ENCODE results near the gene GPR137.

Gene GPR137

GRCh38 chr11:64256300-64256699 lies 29.3 kb upstream of the GPR137 start:
- peaks cover 15% of the 10 kb centered on the region for H3K79me2 ChIP-seq (ENCODE audit: control insufficient read depth, low read length)
- H3K4me3 ChIP-seq (ENCODE audit: low read length): no peak overlapping the region
- peaks cover 39% of the 10 kb centered on the region for H3K36me3 ChIP-seq (ENCODE audit: control insufficient read depth, low read length)
- H3K27ac ChIP-seq (ENCODE audit: low read depth, low read length): no peak overlapping the region
- H3K9me2 ChIP-seq (replicated peaks; ENCODE audit: control insufficient read depth, low read length): no peaks in the 10 kb centered on the region
- 0 out of 2 replicates have a peak, but pooled peaks cover 5% of the 10 kb centered on the region for H3F3A ChIP-seq (ENCODE audit: control insufficient read depth, insufficient read depth)
- peaks cover 14% of the 10 kb centered on the region for H3K4me1 ChIP-seq (ENCODE audit: control insufficient read depth, low read length)
- TF ChIP-seq EZH2phosphoT487 (IDR thresholded peaks at IDR 0.05; ENCODE audit: borderline replicate concordance, low read length): no peak
- TF ChIP-seq CTCF (IDR thresholded peaks at IDR 0.05; ENCODE audit: low read depth, low read length, poor library complexity, severe bottlenecking): no peak
- no peak overlapping the region for H3K4me2 ChIP-seq (ENCODE audit: low read length)
- H3K9me3 ChIP-seq (ENCODE audit: control insufficient read depth, insufficient read depth, low read length): no peaks in the 10 kb centered on the region
- H3K27me3 ChIP-seq (ENCODE audit: control insufficient read depth, low read length): no peaks in the 10 kb centered on the region
- peaks cover 5% of the 10 kb centered on the region; the same call in 1 of the 2 replicates for H4K20me1 ChIP-seq (ENCODE audit: control insufficient read depth, insufficient read depth, low read depth, low read length)

- Histone ChIP-seq H3K4me1 (ENCODE audit: control insufficient read depth, low read length) (no peaks in the 10 kb centered on the region; the same call in 1 of the 2 replicates), H3K9me2 (replicated peaks; ENCODE audit: control insufficient read depth, low read length) (no peaks in the 10 kb centered on the region), H3K27ac (ENCODE audit: low read depth, low read length) (no peak overlapping the region), H3K9me3 (ENCODE audit: control insufficient read depth, insufficient read depth, low read length) (no peaks in the 10 kb centered on the region), H3K36me3 (ENCODE audit: control insufficient read depth, low read length) (peaks cover 44% of the 10 kb centered on the region), H4K20me1 (ENCODE audit: control insufficient read depth, insufficient read depth, low read depth, low read length) (no peaks in the 10 kb centered on the region), H3K4me3 (ENCODE audit: low read length) (no peak overlapping the region), H3K79me2 (ENCODE audit: control insufficient read depth, low read length) (no peaks in the 10 kb centered on the region), H3K4me2 (ENCODE audit: low read length) (no peak overlapping the region), H3K27me3 (ENCODE audit: control insufficient read depth, low read length) (no peaks in the 10 kb centered on the region), H3F3A (ENCODE audit: control insufficient read depth, insufficient read depth) (no peaks in the 10 kb centered on the region)
- TF ChIP-seq CTCF (IDR thresholded peaks at IDR 0.05; ENCODE audit: low read depth, low read length, poor library complexity, severe bottlenecking) (no peak), EZH2phosphoT487 (IDR thresholded peaks at IDR 0.05; ENCODE audit: borderline replicate concordance, low read length) (no peak)
These were observed 27.3 kb upstream of the GPR137 start for GRCh38 chr11:64258356-64258755.

GRCh38 chr11:64258946-64259532 lies 26.6 kb upstream of the GPR137 start:
- no peaks in the 10 kb centered on the region for H3K79me2 ChIP-seq (ENCODE audit: control insufficient read depth, low read length)
- H3K9me3 ChIP-seq (ENCODE audit: control insufficient read depth, insufficient read depth, low read length): no peaks in the 10 kb centered on the region
- H3K4me1 ChIP-seq (ENCODE audit: control insufficient read depth, low read length): no peaks in the 10 kb centered on the region
- no peaks in the 10 kb centered on the region for H3K27me3 ChIP-seq (ENCODE audit: control insufficient read depth, low read length)
- no peak overlapping the region for H3K4me3 ChIP-seq (ENCODE audit: low read length)
- H4K20me1 ChIP-seq (ENCODE audit: control insufficient read depth, insufficient read depth, low read depth, low read length): no peaks in the 10 kb centered on the region
- H3K9me2 ChIP-seq (replicated peaks; ENCODE audit: control insufficient read depth, low read length): no peaks in the 10 kb centered on the region
- H3K36me3 ChIP-seq (ENCODE audit: control insufficient read depth, low read length): peaks cover 48% of the 10 kb centered on the region
- TF ChIP-seq EZH2phosphoT487 (IDR thresholded peaks at IDR 0.05; ENCODE audit: borderline replicate concordance, low read length) (no peak), CTCF (IDR thresholded peaks at IDR 0.05; ENCODE audit: low read depth, low read length, poor library complexity, severe bottlenecking) (no peak)
- no peaks in the 10 kb centered on the region for H3F3A ChIP-seq (ENCODE audit: control insufficient read depth, insufficient read depth)
- no peak overlapping the region for H3K4me2 ChIP-seq (ENCODE audit: low read length)
- no peak overlapping the region for H3K27ac ChIP-seq (ENCODE audit: low read depth, low read length)
